Neural cell (in vitro differentiated cells): ENCODE results near the gene OR2T29. TPM values are rescaled to one million over a fixed set of nuclear protein-coding genes. Genes with fewer than 3 reads are reported as not detected.

Experiments
- H2AFZ ChIP-seq: fragments of 200-600, 300-800 bp; sonication (generic), shearing (Covaris generic); 2 replicates; pipeline ENCODE4 v1.6.0; 2014; ENCODE audit warnings: low read depth, mild to moderate bottlenecking, antibody characterized with exemption, low read length, moderate library complexity
- H3F3A ChIP-seq: fragments of 200-600 bp; shearing (Covaris generic); 2 replicates; pipeline ENCODE4 v1.6.1; 2016; ENCODE audit warnings: mild to moderate bottlenecking, moderate library complexity, mixed read lengths, antibody characterized with exemption, low read length; ENCODE audit not compliant: insufficient read depth, poor library complexity, severe bottlenecking
- H3K27ac ChIP-seq: fragments of 200-600, 300-800 bp; sonication (generic), shearing (Covaris generic); 2 replicates; pipeline ENCODE4 v1.5.1; 2014; ENCODE audit warnings: mild to moderate bottlenecking, low read length, moderate library complexity
- H3K27me3 ChIP-seq: fragments of 300-800, 200-600 bp; sonication (generic), shearing (Covaris generic); 2 replicates; pipeline ENCODE4 v1.6.0; 2014; ENCODE audit warnings: mild to moderate bottlenecking, low read depth, low read length, moderate library complexity; ENCODE audit not compliant: insufficient read depth
- H3K36me3 ChIP-seq: fragments of 300-800, 200-600 bp; sonication (generic), shearing (Covaris generic); 2 replicates; pipeline ENCODE4 v1.5.1; 2014; ENCODE audit warnings: mild to moderate bottlenecking, antibody characterized with exemption, low read length, moderate library complexity; ENCODE audit not compliant: insufficient read depth
- H3K4me2 ChIP-seq: fragments of 300-800, 200-600 bp; sonication (generic), shearing (Covaris generic); 2 replicates; pipeline ENCODE4 v1.6.0; 2014; ENCODE audit warnings: mild to moderate bottlenecking, low read length
- H3K4me3 ChIP-seq: fragments of 300-800, 200-600 bp; sonication (generic), shearing (Covaris generic); 2 replicates; pipeline ENCODE4 v1.5.1; 2014; ENCODE audit warnings: mild to moderate bottlenecking, low read length, moderate library complexity
- H3K79me2 ChIP-seq: fragments of 200-600 bp; shearing (Covaris generic); replicated peaks from 2 replicates; pipeline ENCODE4 v1.6.0; 2014; ENCODE audit warnings: mild to moderate bottlenecking, low read length, moderate library complexity; ENCODE audit not compliant: insufficient read depth
- H3K9ac ChIP-seq: fragments of 300-800, 200-600 bp; sonication (generic), shearing (Covaris generic); 2 replicates; pipeline ENCODE4 v1.6.1; 2016; ENCODE audit warnings: mild to moderate bottlenecking, low read length, mixed read lengths
- H3K9me2 ChIP-seq: fragments of 200-600 bp; shearing (Covaris generic); 2 replicates; pipeline ENCODE4 v1.6.1; 2016; ENCODE audit warnings: mild to moderate bottlenecking, low read length, mixed read lengths; ENCODE audit not compliant: insufficient read depth
- H3K9me3 ChIP-seq: fragments of 200-600, 300-800 bp; sonication (generic), shearing (Covaris generic); 2 replicates; pipeline ENCODE4 v1.6.1; 2016; ENCODE audit warnings: mild to moderate bottlenecking, mixed run types, low read length, moderate library complexity, mixed read lengths
- H4K20me1 ChIP-seq: fragments of 200-600 bp; shearing (Covaris generic); 2 replicates; pipeline ENCODE4 v1.6.1; 2016; ENCODE audit warnings: mild to moderate bottlenecking, mixed run types; ENCODE audit not compliant: insufficient read depth
- EZH2 ChIP-seq: fragments of 200-600, 300-800 bp; shearing (Covaris generic), sonication (generic); IDR thresholded peaks from 2 replicates; pipeline ENCODE4 v1.6.1; 2014; ENCODE audit warnings: antibody characterized with exemption, low read length, borderline replicate concordance, mild to moderate bottlenecking; ENCODE audit not compliant: insufficient read depth, poor library complexity, severe bottlenecking
- MXI1 ChIP-seq: fragments of 450-650 bp; conservative IDR thresholded peaks from 2 replicates; pipeline ENCODE4 v1.6.1; 2014; ENCODE audit warnings: antibody characterized with exemption, mild to moderate bottlenecking; ENCODE audit not compliant: poor library complexity, severe bottlenecking
- POLR2AphosphoS5 ChIP-seq: IDR thresholded peaks from 2 replicates; pipeline ENCODE4 v1.6.1; 2012
- RAD21 ChIP-seq: fragments of 450-650 bp; conservative IDR thresholded peaks from 2 replicates; pipeline ENCODE4 v1.6.1; 2014; ENCODE audit warnings: antibody characterized with exemption, mild to moderate bottlenecking, moderate library complexity
- SMC3 ChIP-seq: fragments of 450-650 bp; conservative IDR thresholded peaks from 2 replicates; pipeline ENCODE4 v1.6.1; 2014; ENCODE audit warnings: antibody characterized with exemption, mild to moderate bottlenecking, moderate library complexity; ENCODE audit not compliant: poor library complexity
- polyA plus RNA-seq: library from polyadenylated mRNA; depleted of rRNA; stranded (reverse); fragments of >200 nt; gene quantifications from 2 replicates; pipeline ENCODE4 v1.2.3, GENCODE V29; 2014
- TF ChIP-seq, protein P1 (sequence below): IDR thresholded peaks from 2 replicates; pipeline ENCODE4 v1.6.1; 2012; ENCODE audit warnings: borderline replicate concordance
- TF ChIP-seq, protein P2 (sequence below): fragments of 450-650 bp; IDR thresholded peaks from 2 replicates; pipeline ENCODE4 v1.5.1; 2014; ENCODE audit warnings: antibody characterized with exemption, mild to moderate bottlenecking, moderate library complexity; ENCODE audit not compliant: poor library complexity, severe bottlenecking

Gene OR2T29
- polyA plus RNA-seq, 1 donor from 2014 or later: not detected

DNA sequence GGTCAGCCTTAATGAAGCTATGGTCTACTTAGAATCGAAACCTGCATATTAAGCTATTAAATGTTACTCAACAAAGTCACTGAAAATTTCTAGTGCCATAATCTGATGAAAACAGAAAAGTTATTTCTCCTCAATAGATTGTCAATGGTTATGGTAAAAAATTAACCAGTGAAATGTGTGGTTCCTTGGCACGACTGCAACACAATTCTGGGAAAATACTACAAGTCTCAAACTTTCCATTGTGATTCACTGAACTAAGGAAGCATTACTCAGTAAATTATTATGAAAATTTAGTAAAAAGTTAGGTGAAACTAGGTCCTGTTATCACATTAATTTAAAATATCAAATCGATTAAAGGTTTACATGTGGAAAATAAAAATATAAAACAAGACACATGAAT is 47.7 kb upstream of the OR2T29 start:
- Histone ChIP-seq H3K79me2 (no peaks in the 10 kb centered on the region), H4K20me1 (no peaks in the 10 kb centered on the region), H2AFZ (no peak overlapping the region), H3K9me2 (no peaks in the 10 kb centered on the region), H3K4me3 (no peak overlapping the region), H3K36me3 (no peaks in the 10 kb centered on the region), H3K27ac (no peak overlapping the region), H3K9ac (no peak overlapping the region), H3K27me3 (no peaks in the 10 kb centered on the region), H3K9me3 (peaks cover 7% of the 10 kb centered on the region), H3F3A (no peaks in the 10 kb centered on the region), H3K4me2 (no peak overlapping the region)
- TF ChIP-seq, protein P1, sequence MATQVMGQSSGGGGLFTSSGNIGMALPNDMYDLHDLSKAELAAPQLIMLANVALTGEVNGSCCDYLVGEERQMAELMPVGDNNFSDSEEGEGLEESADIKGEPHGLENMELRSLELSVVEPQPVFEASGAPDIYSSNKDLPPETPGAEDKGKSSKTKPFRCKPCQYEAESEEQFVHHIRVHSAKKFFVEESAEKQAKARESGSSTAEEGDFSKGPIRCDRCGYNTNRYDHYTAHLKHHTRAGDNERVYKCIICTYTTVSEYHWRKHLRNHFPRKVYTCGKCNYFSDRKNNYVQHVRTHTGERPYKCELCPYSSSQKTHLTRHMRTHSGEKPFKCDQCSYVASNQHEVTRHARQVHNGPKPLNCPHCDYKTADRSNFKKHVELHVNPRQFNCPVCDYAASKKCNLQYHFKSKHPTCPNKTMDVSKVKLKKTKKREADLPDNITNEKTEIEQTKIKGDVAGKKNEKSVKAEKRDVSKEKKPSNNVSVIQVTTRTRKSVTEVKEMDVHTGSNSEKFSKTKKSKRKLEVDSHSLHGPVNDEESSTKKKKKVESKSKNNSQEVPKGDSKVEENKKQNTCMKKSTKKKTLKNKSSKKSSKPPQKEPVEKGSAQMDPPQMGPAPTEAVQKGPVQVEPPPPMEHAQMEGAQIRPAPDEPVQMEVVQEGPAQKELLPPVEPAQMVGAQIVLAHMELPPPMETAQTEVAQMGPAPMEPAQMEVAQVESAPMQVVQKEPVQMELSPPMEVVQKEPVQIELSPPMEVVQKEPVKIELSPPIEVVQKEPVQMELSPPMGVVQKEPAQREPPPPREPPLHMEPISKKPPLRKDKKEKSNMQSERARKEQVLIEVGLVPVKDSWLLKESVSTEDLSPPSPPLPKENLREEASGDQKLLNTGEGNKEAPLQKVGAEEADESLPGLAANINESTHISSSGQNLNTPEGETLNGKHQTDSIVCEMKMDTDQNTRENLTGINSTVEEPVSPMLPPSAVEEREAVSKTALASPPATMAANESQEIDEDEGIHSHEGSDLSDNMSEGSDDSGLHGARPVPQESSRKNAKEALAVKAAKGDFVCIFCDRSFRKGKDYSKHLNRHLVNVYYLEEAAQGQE: no peak
- no peak for TF ChIP-seq EZH2
- TF ChIP-seq MXI1: no peak
- no peak for TF ChIP-seq POLR2AphosphoS5
- TF ChIP-seq, protein P2, sequence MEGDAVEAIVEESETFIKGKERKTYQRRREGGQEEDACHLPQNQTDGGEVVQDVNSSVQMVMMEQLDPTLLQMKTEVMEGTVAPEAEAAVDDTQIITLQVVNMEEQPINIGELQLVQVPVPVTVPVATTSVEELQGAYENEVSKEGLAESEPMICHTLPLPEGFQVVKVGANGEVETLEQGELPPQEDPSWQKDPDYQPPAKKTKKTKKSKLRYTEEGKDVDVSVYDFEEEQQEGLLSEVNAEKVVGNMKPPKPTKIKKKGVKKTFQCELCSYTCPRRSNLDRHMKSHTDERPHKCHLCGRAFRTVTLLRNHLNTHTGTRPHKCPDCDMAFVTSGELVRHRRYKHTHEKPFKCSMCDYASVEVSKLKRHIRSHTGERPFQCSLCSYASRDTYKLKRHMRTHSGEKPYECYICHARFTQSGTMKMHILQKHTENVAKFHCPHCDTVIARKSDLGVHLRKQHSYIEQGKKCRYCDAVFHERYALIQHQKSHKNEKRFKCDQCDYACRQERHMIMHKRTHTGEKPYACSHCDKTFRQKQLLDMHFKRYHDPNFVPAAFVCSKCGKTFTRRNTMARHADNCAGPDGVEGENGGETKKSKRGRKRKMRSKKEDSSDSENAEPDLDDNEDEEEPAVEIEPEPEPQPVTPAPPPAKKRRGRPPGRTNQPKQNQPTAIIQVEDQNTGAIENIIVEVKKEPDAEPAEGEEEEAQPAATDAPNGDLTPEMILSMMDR: no peak
- TF ChIP-seq SMC3: no peak

DNA sequence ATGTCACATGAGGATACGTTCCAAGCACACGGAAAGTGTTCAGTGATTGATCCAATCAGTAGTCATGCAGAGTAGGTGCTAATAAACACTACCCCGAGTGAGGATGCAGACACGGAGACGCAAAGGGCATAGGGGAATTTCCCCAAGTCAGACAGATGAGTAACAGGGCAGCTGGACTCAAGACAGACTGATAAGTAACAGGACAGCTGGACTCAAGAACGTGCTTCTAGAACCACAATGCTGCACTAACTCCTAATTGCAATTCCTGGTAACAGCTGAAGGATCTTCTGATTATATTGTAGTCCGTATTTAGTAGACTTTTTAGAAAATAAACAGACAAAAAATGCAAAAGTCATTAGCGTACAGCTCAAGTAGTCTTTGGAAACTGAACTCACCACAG is 36.8 kb upstream of the OR2T29 start:
- no peak for TF ChIP-seq MXI1
- TF ChIP-seq, protein P2: no peak
- no peak for TF ChIP-seq RAD21
- TF ChIP-seq, protein P1: no peak
- TF ChIP-seq POLR2AphosphoS5: no peak
- TF ChIP-seq SMC3: no peak
- no peaks in the 10 kb centered on the region for H3K9me2 ChIP-seq
- peaks cover 13% of the 10 kb centered on the region for H3K9me3 ChIP-seq
- H3K4me3 ChIP-seq: no peak overlapping the region
- H4K20me1 ChIP-seq: no peaks in the 10 kb centered on the region
- H2AFZ ChIP-seq: no peak overlapping the region
- no peaks in the 10 kb centered on the region for H3F3A ChIP-seq
- no peak overlapping the region for H3K27ac ChIP-seq
- no peaks in the 10 kb centered on the region for H3K36me3 ChIP-seq
- no peaks in the 10 kb centered on the region for H3K79me2 ChIP-seq
- no peak overlapping the region for H3K4me2 ChIP-seq
- no peaks in the 10 kb centered on the region for H3K27me3 ChIP-seq
- no peak overlapping the region for H3K9ac ChIP-seq
